Prostate gland (tissue), 2 donors: ENCODE results near the gene UBE2Q2. TPM values are rescaled to one million over a fixed set of nuclear protein-coding genes. Genes with fewer than 3 reads are reported as not detected.
A peak's percentile ranks its signal among the peaks of the same experiment; 100 is the strongest.

Experiments used
- DNase-seq: peaks from one replicate; pipeline ENCODE4 v3.0.0-alpha.2; 2019; ENCODE audit warnings: low spot score
- H3K27ac ChIP-seq, 2 donors: fragments of 200-600 bp; sonication (generic); 2 replicates each; pipeline ENCODE4 v1.5.1; 2017 to 2019
- H3K27me3 ChIP-seq: fragments of 200-600 bp; sonication (generic); replicated peaks from 2 replicates; pipeline ENCODE4 v1.5.1; 2019; ENCODE audit not compliant: insufficient read depth
- H3K36me3 ChIP-seq, 2 donors: fragments of 200-600 bp; sonication (generic); 1 replicate in 1 of 2; 2 replicates in 1 of 2; pipeline versions ENCODE4 v1.5.1 to v1.8.1; 2017 to 2019
- H3K4me1 ChIP-seq: fragments of 200-600 bp; sonication (generic); replicated peaks from 2 replicates; pipeline ENCODE4 v1.5.1; 2019
- H3K4me3 ChIP-seq, 2 donors: fragments of 200-600 bp; sonication (generic); 2 replicates each; pipeline ENCODE4 v1.5.1; 2017 to 2019
- H3K9me3 ChIP-seq: fragments of 200-600 bp; sonication (generic); 2 replicates; pipeline ENCODE4 v1.5.1; 2017
- POLR2A ChIP-seq: fragments of 450-650 bp; IDR thresholded peaks from one replicate; pipeline ENCODE4 v1.6.1; 2016; ENCODE audit warnings: antibody characterized with exemption, mild to moderate bottlenecking
- POLR2AphosphoS5 ChIP-seq: sonication (generic); formaldehyde crosslinking; IDR thresholded peaks from one replicate; pipeline ENCODE4 v1.6.1; 2017; ENCODE audit warnings: antibody characterized with exemption
- WGBS: methylation state at CpG from one replicate; pipeline ENCODE4 v1.1.5; 2018; 5-methylcytosine and 5-hydroxymethylcytosine counted together
- intact Hi-C: fragments of 100-400 bp; cut with DNase I; formaldehyde crosslinking; loops from one replicate; pipeline ENCODE4 v1.14.2; 2022
- total RNA-seq, 2 donors: library from RNA; depleted of rRNA; stranded (reverse); fragments of >200 nt; gene quantifications; one replicate each; pipeline ENCODE4 v1.1.0, GENCODE V29; 2016
- TF ChIP-seq, protein P1 (sequence below), 4 experiments: fragments of 200-600 bp in 2 of 4; fragments of 450-650 bp in 2 of 4; sonication (generic) in 2 of 4; IDR thresholded peaks; 1 replicate in 3 of 4; 2 replicates in 1 of 4; pipeline ENCODE4 v1.5.1; 2016 to 2019; ENCODE audit warnings: antibody characterized with exemption in 4 of 4, mild to moderate bottlenecking in 2 of 4, moderate library complexity in 2 of 4

Gene UBE2Q2
- total RNA-seq, 2 donors from 2014 or later = 33.1 to 67.5 TPM

DNA sequence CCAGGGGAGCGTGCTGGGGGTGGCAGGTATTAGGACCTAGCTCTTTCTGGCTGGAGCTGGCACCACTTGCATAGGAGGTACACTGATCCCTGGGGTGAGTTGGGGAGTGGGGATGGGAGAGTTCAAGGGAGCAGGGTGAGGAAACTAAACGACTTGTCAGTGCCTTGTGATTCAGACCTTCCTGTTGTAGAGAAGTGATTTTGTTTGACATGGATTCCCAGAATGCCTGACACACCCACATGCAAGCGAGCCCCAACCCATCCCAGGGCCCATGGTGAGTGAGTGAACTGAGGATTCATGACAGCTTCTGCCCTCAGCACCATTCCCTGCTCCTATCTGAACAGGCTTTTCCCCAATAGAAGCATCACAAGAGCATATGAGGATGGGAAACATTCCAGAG is 15.6 kb upstream of the UBE2Q2 start:
- Histone ChIP-seq H3K4me3 (no peak overlapping the region), H3K4me1 (no peaks in the 10 kb centered on the region), H3K36me3 (no peaks in the 10 kb centered on the region), H3K27ac (no peak overlapping the region), H3K9me3 (no peaks in the 10 kb centered on the region), H3K27me3 (no peaks in the 10 kb centered on the region)
- TF ChIP-seq POLR2A = no peak
- intact Hi-C loops = no loop called here
- DNase-seq = no peak
- 56% methylated on average over 3 of the region's 3 CpGs for WGBS

DNA sequence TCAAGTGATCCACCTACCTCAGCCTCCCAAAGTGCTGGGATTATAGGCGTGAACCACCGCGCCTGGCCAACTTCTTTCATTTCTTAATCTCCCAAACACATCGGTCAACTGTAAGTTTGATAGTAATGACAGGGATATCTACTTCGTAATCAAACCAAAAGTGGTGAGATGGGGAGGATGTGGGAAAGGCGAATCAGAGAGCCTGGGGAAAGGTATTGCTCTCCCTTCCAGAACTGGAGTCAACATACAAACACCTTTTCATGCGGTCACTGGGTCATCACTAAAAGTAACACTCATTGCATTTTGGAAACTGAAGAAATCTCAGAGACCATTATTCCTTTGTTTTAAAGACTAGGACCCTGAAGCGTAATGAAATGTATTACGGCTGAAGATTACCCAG is 14.8 kb upstream of the UBE2Q2 start:
- TF ChIP-seq POLR2A (no peak), POLR2AphosphoS5 (no peak)
- TF ChIP-seq, protein P1, sequence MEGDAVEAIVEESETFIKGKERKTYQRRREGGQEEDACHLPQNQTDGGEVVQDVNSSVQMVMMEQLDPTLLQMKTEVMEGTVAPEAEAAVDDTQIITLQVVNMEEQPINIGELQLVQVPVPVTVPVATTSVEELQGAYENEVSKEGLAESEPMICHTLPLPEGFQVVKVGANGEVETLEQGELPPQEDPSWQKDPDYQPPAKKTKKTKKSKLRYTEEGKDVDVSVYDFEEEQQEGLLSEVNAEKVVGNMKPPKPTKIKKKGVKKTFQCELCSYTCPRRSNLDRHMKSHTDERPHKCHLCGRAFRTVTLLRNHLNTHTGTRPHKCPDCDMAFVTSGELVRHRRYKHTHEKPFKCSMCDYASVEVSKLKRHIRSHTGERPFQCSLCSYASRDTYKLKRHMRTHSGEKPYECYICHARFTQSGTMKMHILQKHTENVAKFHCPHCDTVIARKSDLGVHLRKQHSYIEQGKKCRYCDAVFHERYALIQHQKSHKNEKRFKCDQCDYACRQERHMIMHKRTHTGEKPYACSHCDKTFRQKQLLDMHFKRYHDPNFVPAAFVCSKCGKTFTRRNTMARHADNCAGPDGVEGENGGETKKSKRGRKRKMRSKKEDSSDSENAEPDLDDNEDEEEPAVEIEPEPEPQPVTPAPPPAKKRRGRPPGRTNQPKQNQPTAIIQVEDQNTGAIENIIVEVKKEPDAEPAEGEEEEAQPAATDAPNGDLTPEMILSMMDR (IDR thresholded peaks at IDR 0.05) = no peak
- H3K27me3 ChIP-seq = no peaks in the 10 kb centered on the region
- WGBS = 95% methylated on average over 9 of the region's 9 CpGs
- intact Hi-C loops = no loop called here
- no peaks in the 10 kb centered on the region for H3K9me3 ChIP-seq
- no peaks in the 10 kb centered on the region for H3K4me1 ChIP-seq
- no peaks in the 10 kb centered on the region for H3K36me3 ChIP-seq
- H3K4me3 ChIP-seq = no peak overlapping the region
- DNase-seq = no peak
- no peak overlapping the region for H3K27ac ChIP-seq

DNA sequence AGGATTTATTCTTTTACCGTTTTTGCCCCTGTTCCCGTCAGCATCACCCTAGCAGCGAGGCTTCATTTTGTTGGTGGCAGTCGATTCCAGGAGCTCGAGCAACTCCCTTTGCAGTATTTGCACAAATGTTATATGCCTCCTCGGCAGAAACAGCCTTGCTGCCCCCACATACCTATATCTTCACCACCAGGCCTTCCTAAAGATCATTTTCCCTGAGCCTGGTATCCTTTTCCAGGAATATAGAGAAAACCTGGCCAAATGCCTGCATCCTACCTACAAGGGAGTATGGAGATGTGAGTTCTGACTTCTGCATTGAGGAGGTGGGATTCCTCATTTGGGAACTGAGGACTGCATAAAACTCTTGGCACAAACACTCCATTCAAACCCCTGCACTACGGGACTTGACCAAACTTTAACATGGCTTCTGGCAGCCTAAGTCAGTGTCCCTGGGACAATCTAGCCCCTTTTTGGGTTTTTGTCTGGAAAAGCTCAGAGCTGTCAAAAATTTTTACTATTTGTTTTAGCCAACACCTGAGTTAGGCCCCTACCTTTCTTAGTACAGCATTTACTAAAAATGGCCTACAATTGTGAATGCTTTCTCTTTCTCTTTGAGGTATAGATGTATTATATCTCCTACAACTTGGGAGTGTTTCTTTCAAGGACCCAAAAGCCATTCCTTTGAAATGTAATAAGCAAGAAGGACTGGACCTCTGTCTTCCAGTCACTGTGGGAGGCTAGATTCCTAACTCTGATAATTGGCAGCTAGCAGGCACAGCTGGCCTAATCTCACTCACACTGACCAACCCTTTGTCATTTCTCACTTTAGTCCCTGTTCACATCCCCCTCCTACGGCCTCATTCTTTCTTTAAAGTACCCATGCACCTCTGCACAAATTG is 12.1 kb upstream of the UBE2Q2 start:
- Histone ChIP-seq H3K36me3 (no peaks in the 10 kb centered on the region), H3K4me3 (no peak overlapping the region), H3K27me3 (no peaks in the 10 kb centered on the region), H3K27ac (no peak overlapping the region), H3K9me3 (no peaks in the 10 kb centered on the region), H3K4me1 (no peaks in the 10 kb centered on the region)
- no peak for TF ChIP-seq POLR2AphosphoS5
- no peak for TF ChIP-seq POLR2A
- TF ChIP-seq, protein P1 (IDR thresholded peaks at IDR 0.05) = no peak
- WGBS = 78% methylated on average over 8 of the region's 8 CpGs
- no peak for DNase-seq
- intact Hi-C loops = no loop called here

DNA sequence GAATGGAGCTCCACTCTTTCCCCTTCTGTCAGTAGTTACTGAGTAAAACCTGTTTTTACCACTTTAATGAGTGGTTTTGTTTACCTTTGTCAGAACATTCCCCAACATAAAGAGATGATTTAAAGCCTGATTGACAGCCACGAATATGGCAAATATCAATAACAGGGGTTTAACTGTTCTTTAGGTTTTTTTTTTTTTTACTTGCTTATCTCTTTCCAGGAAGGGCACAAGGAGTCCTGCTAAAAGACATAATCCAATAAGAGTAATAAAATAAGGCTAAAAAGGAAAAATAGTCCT is 11.5 kb upstream of the UBE2Q2 start:
- intact Hi-C loops = no loop called here
- no peak overlapping the region for H3K27ac ChIP-seq
- DNase-seq = no peak
- WGBS = 11% methylated on average over 1 of the region's 1 CpG
- H3K36me3 ChIP-seq = no peaks in the 10 kb centered on the region
- no peak overlapping the region for H3K4me3 ChIP-seq
- no peaks in the 10 kb centered on the region for H3K9me3 ChIP-seq
- TF ChIP-seq POLR2A = no peak
- peak; percentile 17 for TF ChIP-seq POLR2AphosphoS5
- no peaks in the 10 kb centered on the region for H3K4me1 ChIP-seq
- no peaks in the 10 kb centered on the region for H3K27me3 ChIP-seq

DNA sequence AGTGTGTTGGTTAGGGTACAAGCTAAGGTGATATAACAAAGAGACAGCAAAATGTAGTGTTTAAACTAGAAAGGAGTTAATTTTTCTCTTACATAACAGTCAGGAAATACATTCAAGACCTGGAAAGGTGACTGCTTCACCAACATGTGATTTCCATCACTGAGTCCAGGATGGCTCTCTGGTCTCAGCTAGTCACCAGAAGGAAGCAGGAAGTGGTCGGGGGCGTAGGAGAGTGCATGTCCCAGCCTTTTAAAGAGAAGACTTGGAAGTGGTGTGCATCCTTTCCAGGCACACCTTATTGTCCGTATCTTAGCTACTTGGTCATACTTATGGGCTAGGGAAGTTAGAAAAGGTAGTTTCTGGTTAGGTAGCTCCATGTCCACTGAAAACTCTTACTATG is 11.1 kb upstream of the UBE2Q2 start:
- no peak for DNase-seq
- Histone ChIP-seq H3K27ac (no peak overlapping the region), H3K36me3 (no peaks in the 10 kb centered on the region), H3K27me3 (no peaks in the 10 kb centered on the region), H3K9me3 (no peaks in the 10 kb centered on the region), H3K4me3 (no peak overlapping the region), H3K4me1 (no peaks in the 10 kb centered on the region)
- WGBS = 85% methylated on average over 3 of the region's 3 CpGs
- intact Hi-C loops = no loop called here
- TF ChIP-seq, protein P1 (IDR thresholded peaks at IDR 0.05) = no peak
- TF ChIP-seq POLR2A = no peak
- no peak for TF ChIP-seq POLR2AphosphoS5

DNA sequence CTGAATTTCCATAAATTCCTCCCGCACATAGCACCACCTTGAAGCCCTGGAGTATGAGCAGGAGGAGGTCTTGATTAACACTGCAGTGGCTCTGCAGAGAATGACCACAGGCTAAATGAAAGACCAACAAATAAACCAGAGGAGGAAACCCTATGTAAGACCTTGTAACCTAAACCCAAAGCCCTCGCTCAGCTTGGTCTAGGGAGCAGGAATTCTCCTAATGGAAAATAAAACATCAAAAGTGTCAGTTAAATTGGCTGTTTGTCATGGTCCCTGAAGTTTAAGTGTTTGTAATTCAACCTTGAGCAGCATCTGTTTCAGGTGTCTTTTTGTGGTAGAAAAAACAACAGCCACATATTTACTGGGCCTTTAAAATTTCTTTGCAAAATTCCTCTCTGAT is 9.2 kb upstream of the UBE2Q2 start:
- Histone ChIP-seq H3K27ac (no peak overlapping the region), H3K9me3 (no peaks in the 10 kb centered on the region)
- intact Hi-C loops = no loop called here

More for the DNA sequence above, 9.2 kb upstream of the UBE2Q2 start:
- no peak overlapping the region for H3K4me3 ChIP-seq
- DNase-seq = no peak
- H3K27me3 ChIP-seq = no peaks in the 10 kb centered on the region
- WGBS = 94% methylated on average over 2 of the region's 2 CpGs
- TF ChIP-seq, protein P1 (IDR thresholded peaks at IDR 0.05) = no peak
- TF ChIP-seq POLR2AphosphoS5 (no peak), POLR2A (no peak)
- no peaks in the 10 kb centered on the region for H3K36me3 ChIP-seq
- no peaks in the 10 kb centered on the region for H3K4me1 ChIP-seq
